HG03457 (cell line): ENCODE measurements around the gene HYAL4.
"Not testable (repeated sequence)": the region's sequence is repeated elsewhere in the genome, so short reads cannot be mapped to it uniquely, and the experiment has no call there.

Experiments used
- ATAC-seq: cut with Tn5 transposase; IDR thresholded peaks from one replicate; pipeline ENCODE4 v1.9.1; 2021; ENCODE audit warnings: moderate number of reproducible peaks; ENCODE audit not compliant: unreplicated experiment

The HYAL4 gene, protein sequence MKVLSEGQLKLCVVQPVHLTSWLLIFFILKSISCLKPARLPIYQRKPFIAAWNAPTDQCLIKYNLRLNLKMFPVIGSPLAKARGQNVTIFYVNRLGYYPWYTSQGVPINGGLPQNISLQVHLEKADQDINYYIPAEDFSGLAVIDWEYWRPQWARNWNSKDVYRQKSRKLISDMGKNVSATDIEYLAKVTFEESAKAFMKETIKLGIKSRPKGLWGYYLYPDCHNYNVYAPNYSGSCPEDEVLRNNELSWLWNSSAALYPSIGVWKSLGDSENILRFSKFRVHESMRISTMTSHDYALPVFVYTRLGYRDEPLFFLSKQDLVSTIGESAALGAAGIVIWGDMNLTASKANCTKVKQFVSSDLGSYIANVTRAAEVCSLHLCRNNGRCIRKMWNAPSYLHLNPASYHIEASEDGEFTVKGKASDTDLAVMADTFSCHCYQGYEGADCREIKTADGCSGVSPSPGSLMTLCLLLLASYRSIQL

GRCh38 chr7:123844712-123845219, at the start of gene HYAL4:
Gene HYAL4 (plus strand): TSS chr7:123845169. CDS start chr7:123868274, 23,105 bp downstream.
- ATAC-seq: no peak

DNA sequence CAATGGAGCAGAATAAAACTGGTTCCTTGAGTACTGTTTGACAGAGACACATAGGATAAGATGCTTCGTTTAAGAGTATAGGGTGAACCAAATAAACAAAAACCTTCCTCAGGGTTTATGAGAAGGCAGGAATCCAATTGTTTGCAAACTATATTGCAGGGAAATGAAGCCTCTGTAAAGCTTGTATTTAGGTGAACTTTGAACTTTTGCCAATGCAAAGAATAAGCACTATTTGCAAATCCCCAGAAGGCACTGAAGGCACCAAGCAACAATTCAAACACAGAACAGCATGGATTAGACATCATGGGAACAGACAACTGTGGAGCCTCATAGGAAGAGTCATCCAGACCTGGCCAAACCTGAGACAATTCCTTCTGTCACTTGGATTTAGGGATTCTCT, 49.1 kb upstream of the HYAL4 start:
- no peak for ATAC-seq

- no peak for ATAC-seq
Measured at GRCh38 chr7:123796568-123796967, 48.4 kb upstream of the HYAL4 start.

DNA sequence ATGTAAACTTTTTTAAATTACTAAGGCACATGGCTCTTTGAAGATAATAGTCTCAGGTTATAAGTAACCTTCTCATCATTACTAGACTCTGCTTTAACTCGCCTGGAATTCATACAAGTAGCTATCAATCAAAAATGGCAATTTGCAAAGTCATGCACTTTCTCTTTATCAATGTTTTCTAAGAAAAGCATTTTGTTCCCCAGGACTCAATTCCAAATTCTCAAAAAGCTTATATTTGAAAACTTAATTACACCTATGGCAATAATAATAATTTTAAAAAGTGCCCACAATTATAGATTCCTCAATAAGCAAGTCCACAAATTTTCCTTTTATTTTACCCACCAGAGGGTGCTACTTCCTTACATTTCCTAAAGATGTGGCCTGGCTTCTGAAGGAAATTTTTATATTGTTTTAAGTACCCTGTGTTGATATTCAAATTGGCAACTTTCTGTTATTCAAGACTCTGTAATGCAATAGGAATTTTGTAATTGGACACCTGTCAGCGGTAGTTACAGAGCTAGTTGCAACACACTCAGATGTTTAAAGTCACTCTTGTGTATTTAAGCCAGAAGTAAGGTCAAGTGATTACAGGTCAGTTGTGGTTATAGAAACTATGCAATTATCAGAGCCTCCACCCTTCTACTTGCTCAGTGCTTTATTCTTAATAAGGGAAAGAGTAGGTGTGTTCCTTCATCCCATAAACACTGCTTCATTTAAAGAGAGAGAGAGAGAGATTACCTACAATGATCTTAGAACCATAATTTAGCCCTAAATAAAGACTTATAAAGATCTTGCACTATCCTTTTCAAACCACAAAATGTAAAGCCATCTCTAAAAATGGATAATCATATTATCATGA, 47.1 kb upstream of the HYAL4 start:
- no peak for ATAC-seq

DNA sequence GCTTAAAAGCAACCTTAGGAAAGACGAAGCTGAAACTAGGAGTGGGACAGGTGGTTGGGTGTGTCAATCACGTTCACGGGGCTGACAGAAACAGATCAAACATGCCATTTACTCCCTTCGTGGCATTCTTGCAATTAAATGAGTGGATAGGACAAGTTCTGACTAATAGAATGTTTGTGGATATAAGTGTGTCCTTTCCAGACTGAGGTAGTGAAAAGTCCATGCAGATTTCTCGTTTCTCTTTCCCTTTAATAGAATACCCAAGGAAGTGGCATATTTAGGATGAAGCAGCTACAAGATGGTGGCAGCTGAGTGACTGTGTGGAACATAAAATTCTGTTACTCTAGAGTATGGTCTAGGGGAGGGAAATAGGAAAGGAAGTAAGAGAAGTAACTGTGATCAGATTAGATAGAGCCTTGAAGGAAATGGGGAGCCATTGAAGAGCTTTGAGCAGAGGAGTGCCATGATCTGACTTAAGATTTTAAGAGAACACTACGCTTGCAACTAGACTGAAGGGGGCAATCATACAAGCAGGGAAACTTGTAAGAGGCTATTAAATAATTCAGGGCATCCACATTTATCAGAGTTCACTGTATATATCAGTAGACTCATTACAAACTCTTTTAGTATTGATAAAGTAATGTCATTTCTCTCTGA, 46.3 kb upstream of the HYAL4 start:
- no peak for ATAC-seq

DNA sequence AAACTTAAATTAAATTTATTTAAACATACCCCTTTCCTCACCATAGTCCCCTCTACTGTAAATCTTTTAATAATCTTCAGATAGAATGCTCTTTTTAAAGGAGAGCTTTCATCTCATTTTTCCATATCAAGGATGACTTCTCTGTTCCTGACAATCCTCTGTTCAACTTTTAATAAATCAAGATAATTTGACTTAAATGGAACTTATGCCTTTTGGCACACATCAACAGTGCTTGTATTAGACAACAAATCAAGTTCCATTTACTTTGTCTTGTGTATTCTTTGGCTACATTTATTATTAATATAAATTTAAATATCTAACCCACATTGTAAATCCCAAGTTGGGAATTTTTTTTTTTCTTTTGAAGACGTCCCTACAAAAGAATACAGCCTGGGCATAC, 42.7 kb upstream of the HYAL4 start:
- ATAC-seq: no peak

- no peak for ATAC-seq
Measured at GRCh38 chr7:123805287-123805686, 39.7 kb upstream of the HYAL4 start.

- no peak for ATAC-seq
Measured at GRCh38 chr7:123809471-123809870, 35.5 kb upstream of the HYAL4 start.

- ATAC-seq: no peak
Measured at GRCh38 chr7:123811056-123811455, 33.9 kb upstream of the HYAL4 start.

DNA sequence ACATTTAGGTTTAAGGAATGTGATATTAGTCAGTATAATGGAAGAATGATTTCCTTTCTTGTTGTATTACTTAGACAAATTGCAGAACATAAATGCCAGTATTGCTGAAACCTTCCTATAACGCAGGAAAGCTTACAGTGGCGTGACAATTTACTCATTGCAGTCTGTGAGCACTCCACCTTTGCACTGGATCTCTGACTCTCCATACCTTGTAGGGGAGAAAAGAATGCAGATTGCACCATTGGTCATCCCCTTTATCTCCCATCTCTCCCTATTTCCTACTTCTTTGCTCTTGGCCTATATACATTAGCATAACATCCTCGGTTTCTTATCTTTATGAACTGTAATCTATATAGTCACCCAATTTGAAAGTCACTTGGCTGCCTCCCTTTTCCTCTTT, 28.1 kb upstream of the HYAL4 start:
- no peak for ATAC-seq

DNA sequence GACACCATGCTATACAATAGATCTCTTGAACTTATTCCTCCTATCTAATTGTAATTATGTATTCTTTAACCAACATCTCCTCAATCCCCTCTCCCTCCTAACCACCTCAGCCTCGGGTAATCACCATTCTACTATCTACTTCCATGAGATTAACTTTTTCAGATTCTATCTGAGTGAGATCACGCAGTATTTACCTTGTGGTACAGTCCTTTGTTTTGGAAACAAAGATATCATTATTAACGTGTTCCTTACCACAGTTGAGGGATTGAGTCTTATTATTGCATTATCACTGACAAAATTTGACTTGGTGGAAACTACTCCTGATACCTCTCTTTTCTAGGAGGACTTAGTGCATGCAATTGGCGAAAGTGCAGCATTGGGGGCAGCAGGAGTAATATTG, 26.0 kb upstream of the HYAL4 start:
- ATAC-seq: no peak

- not testable (repeated sequence) for ATAC-seq
Measured at GRCh38 chr7:123819795-123820194, 25.2 kb upstream of the HYAL4 start.

DNA sequence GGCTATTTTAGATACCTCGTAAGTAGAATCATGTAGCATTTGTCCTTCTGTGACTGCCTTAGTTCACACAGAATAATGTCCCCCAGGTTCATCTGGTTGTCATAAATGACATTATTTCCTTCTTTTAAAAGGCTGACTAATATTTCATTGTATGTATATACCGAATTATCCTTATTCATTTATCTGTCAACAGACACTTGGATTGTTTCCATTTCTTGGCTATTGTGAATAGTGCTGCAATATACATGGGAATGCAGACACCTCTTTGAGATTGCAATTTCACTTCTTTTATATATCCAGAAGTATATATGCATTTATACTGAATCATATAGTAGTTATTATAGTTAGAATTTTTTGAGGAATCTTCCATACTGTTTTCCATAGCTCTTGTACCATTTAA, 24.1 kb upstream of the HYAL4 start:
- ATAC-seq: no peak

- no peak for ATAC-seq
Measured at GRCh38 chr7:123821320-123821719, 23.6 kb upstream of the HYAL4 start.

GRCh38 chr7:123823898-123824753, 20.8 kb upstream of the HYAL4 start:
- peak; percentile 95 for ATAC-seq

GRCh38 chr7:123824754-123825067, 20.3 kb upstream of the HYAL4 start:
- no peak for ATAC-seq

- no peak for ATAC-seq
Measured at GRCh38 chr7:123828805-123829204, 16.2 kb upstream of the HYAL4 start.

- ATAC-seq: no peak
Measured at GRCh38 chr7:123836656-123837055, 8.3 kb upstream of the HYAL4 start.

DNA sequence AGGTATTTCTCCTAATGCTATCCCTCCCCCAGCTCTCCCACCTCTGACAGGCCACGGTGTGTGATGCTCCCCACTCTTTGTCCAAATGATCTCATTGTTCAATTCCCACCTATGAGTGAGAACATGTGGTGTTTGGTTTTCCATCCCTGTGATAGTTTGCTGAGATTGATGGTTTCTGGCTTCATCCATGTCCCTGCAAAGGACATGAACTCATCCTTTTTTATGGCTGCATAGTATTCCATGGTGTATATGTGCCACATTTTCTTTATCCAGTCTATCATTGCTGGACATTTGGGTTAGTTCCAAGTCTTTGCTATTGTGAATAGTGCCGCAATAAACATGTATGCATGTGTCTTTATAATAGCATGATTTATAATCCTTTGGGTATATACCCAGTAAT, 5.9 kb upstream of the HYAL4 start:
- ATAC-seq: not testable (repeated sequence)

DNA sequence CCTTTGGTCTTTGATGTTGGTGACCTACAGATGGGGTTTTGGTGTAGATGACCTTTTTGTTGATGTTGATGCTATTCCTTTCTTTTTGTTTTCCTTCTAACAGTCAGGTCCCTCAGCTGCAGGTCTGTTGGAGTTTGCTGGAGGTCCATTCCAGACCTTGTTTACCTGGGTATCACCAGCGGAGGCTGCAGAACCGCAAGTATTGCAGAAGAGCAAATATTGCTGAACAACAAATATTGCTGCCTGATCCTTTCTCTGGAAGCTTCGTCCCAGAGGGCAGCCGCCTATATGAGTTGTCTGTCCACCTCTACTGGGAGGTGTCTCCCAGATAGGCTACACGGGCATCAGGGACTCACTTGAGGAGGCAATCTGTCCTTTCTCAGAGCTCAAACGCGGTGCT, 827 bp upstream of the HYAL4 start:
- ATAC-seq: not testable (repeated sequence)
